Measurements from ENCODE around the gene NKG7. TPM values are rescaled to one million over a fixed set of nuclear protein-coding genes. Genes with fewer than 3 reads are reported as not detected.

The NKG7 gene
- total and polyA plus RNA-seq, 4 donors: 0.38 to 6.7 (median 2.0) TPM

- no peak overlapping the region for H3K4me3 ChIP-seq (ENCODE audit: low read length in 2 of 2)
- no peak overlapping the region for H3K27ac ChIP-seq (ENCODE audit: low read depth in 1 of 2, low read length in 2 of 2)
- no peaks in the 10 kb centered on the region for H3K9me3 ChIP-seq (ENCODE audit: control insufficient read depth, low read length)
- ATAC-seq (ENCODE audit: low FRiP score) (no peak), DNase-seq (no peak)
- no peaks in the 10 kb centered on the region for H3K36me3 ChIP-seq (ENCODE audit: control insufficient read depth in 1 of 2, insufficient read depth in 2 of 2, low read length in 1 of 2)
- H3K27me3 ChIP-seq (ENCODE audit: control insufficient read depth in 1 of 2, insufficient read depth in 2 of 2, low read length in 1 of 2): no peaks in the 10 kb centered on the region
- no peaks in the 10 kb centered on the region for H3K4me1 ChIP-seq (ENCODE audit: control insufficient read depth in 1 of 2, insufficient read depth in 2 of 2, low read length in 2 of 2)
- intact Hi-C loops (cut with DNase I): loop anchor here in 1 of 2 donors (10.0 kb wide), 1 partner anchor 199 kb away; no protein-coding TSS in a partner anchor
- 92 to 100% methylated on average over 2 of the region's 2 CpGs for WGBS, 2 donors
Observed at GRCh38 chr19:51396175-51396574, 23.7 kb upstream of the NKG7 start.

DNA sequence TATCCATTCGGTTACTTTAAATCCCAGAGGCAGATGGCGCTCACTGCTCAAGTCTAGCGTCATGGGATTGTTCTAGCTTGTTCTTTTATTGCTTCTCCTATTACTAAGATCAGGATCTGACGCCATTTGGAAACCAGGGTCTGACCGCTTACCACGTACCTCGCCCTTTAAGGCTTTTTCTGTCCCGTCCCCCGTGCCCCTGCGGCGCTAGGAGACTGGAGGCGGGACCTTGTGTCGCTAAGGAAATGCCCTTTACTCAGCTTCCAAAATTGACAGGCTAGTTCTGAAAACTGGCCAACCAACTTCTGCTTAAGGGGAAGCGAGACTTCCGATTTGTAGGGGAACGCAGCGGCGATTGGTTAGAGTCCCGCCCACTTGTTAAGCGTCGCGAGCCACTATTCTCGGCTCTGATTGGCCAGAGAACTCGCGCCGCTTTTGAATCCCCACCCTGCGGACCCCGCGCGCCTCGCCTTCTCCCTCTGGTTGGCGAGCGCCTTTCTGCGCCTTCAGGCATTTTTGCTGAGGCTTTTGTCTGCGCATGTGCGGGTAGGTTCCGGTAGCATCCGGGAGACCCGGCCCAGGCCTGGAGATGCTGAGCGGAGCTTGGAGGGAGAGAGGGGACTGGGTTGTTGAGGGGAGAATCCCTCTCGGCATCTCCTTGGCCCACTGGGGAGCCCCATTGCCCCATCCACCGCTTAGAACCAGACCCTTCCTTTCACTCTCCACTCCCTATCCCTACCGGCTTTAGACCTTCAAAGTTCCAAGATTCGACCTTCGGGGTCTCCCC, 21.8 kb upstream of the NKG7 start:
- H3K36me3 ChIP-seq (ENCODE audit: control insufficient read depth in 1 of 2, insufficient read depth in 2 of 2, low read length in 1 of 2): no peaks in the 10 kb centered on the region
- H3K27me3 ChIP-seq (ENCODE audit: control insufficient read depth in 1 of 2, insufficient read depth in 2 of 2, low read length in 1 of 2): no peaks in the 10 kb centered on the region
- no peaks in the 10 kb centered on the region for H3K4me1 ChIP-seq (ENCODE audit: control insufficient read depth in 1 of 2, insufficient read depth in 2 of 2, low read length in 2 of 2)
- 1 to 2% methylated on average over 45 of the region's 45 CpGs for WGBS, 2 donors
- H3K9me3 ChIP-seq (ENCODE audit: control insufficient read depth, low read length): no peaks in the 10 kb centered on the region
- intact Hi-C loops (cut with DNase I): loop anchor here (1.0 to 10.0 kb wide), 3 partner anchors 27 to 201 kb away; no protein-coding TSS in a partner anchor
- H3K27ac ChIP-seq (ENCODE audit: low read depth in 1 of 2, low read length in 2 of 2): peak overlapping the region in 1 of 2 donors; percentile 7
- DNase-seq: peak; percentile 95 to 96
- peak; percentile 96 for ATAC-seq (ENCODE audit: low FRiP score)
- H3K4me3 ChIP-seq (ENCODE audit: low read length in 2 of 2): peak overlapping the region; percentile 13 to 30

DNA sequence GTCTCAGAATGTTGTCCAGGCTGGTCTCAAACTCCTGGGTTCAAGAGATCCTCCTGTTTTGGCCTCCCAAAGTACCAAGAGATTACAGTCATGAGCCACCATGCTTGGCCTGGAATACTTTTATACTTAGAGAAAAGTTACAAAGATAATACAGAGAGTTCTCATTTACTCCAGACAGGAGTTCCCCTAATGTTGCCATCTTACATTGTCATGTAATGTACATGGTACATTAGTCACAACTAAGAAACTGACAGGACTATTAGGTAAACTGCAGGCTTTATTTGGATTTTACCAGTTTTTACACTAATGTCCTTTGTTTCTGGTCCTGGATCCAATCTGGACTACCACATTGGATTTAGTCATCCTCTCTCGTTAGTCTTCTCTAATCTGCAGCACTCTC, 20.2 kb upstream of the NKG7 start:
- intact Hi-C loops (cut with DNase I): loop anchor here (5.0 to 10.0 kb wide), 2 partner anchors 55 to 202 kb away; no protein-coding TSS in a partner anchor
- WGBS, 2 donors: 74 to 90% methylated on average over 1 of the region's 1 CpG
- H3K36me3 ChIP-seq (ENCODE audit: control insufficient read depth in 1 of 2, insufficient read depth in 2 of 2, low read length in 1 of 2): no peaks in the 10 kb centered on the region

DNA sequence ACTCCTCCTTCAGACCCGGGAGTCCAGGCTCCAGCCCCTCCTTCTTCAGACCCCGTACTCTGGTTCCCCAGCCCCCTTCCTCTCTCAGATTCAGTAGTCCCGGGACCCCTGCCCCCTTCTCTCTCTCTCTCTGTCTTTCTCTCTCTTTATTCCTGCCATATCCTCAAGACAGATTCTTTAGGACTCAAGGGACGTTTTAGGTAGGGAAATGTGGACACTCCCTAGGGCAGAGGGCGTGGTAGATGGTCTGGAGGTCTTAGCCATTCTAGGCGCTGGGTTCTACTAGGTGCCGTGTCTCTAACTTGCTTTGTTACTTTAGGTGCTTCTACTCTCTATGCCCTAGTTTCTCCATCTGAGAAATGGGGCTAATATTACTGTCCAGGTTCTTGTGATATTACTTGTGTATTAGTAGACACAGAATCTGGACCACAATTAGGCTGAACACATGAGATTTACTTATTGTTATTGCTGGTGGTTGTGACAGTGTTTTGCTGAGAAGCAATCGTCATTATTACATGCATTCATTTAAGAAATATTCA, 18.7 kb upstream of the NKG7 start:
- intact Hi-C loops (cut with DNase I): loop anchor here (5.0 to 10.0 kb wide), 2 partner anchors 54 to 204 kb away; no protein-coding TSS in a partner anchor
- H3K4me1 ChIP-seq (ENCODE audit: control insufficient read depth in 1 of 2, insufficient read depth in 2 of 2, low read length in 2 of 2): no peaks in the 10 kb centered on the region
- no peaks in the 10 kb centered on the region for H3K27me3 ChIP-seq (ENCODE audit: control insufficient read depth in 1 of 2, insufficient read depth in 2 of 2, low read length in 1 of 2)
- 61 to 62% methylated on average over 8 of the region's 8 CpGs for WGBS, 2 donors
- no peak for ATAC-seq (ENCODE audit: low FRiP score)
- H3K27ac ChIP-seq (ENCODE audit: low read depth in 1 of 2, low read length in 2 of 2): no peak overlapping the region
- no peaks in the 10 kb centered on the region for H3K9me3 ChIP-seq (ENCODE audit: control insufficient read depth, low read length)
- no peaks in the 10 kb centered on the region for H3K36me3 ChIP-seq (ENCODE audit: control insufficient read depth in 1 of 2, insufficient read depth in 2 of 2, low read length in 1 of 2)
- DNase-seq: no peak
- H3K4me3 ChIP-seq (ENCODE audit: low read length in 2 of 2): no peak overlapping the region

More for the DNA sequence above, 20.2 kb upstream of the NKG7 start:
- Histone ChIP-seq H3K4me1 (ENCODE audit: control insufficient read depth in 1 of 2, insufficient read depth in 2 of 2, low read length in 2 of 2) (no peaks in the 10 kb centered on the region), H3K27ac (ENCODE audit: low read depth in 1 of 2, low read length in 2 of 2) (no peak overlapping the region), H3K9me3 (ENCODE audit: control insufficient read depth, low read length) (no peaks in the 10 kb centered on the region), H3K27me3 (ENCODE audit: control insufficient read depth in 1 of 2, insufficient read depth in 2 of 2, low read length in 1 of 2) (no peaks in the 10 kb centered on the region), H3K4me3 (ENCODE audit: low read length in 2 of 2) (no peak overlapping the region)
- no peak for ATAC-seq (ENCODE audit: low FRiP score)
- no peak for DNase-seq

DNA sequence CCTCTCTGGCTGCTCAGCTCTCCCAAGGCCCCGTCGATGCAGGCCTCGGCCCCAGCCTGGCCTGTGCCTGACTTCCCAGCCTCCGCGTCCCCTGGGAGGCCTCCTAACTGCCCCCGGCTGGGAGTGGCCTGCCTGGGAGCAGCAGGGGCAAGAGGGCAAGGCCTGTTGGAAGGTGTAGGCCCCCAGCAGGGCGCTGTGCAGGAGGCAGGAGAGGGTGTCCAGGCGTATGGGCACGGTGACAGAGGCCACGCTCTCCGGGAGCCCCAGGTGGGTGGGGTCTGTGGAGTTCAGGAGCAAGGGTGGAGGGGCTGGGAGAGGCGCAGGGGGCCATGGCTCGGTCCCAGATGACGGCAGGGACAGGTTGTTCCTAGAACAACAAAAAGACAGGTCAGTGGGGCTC, 16.7 kb upstream of the NKG7 start:
- no peaks in the 10 kb centered on the region for H3K4me1 ChIP-seq (ENCODE audit: control insufficient read depth in 1 of 2, insufficient read depth in 2 of 2, low read length in 2 of 2)
- intact Hi-C loops (cut with DNase I): no loop called here
- ATAC-seq (ENCODE audit: low FRiP score) (no peak), DNase-seq (no peak)
- no peaks in the 10 kb centered on the region for H3K9me3 ChIP-seq (ENCODE audit: control insufficient read depth, low read length)
- 66 to 77% methylated on average over 11 to 14 of the region's 14 CpGs for WGBS, 2 donors
- no peak overlapping the region for H3K4me3 ChIP-seq (ENCODE audit: low read length in 2 of 2)
- no peaks in the 10 kb centered on the region for H3K27me3 ChIP-seq (ENCODE audit: control insufficient read depth in 1 of 2, insufficient read depth in 2 of 2, low read length in 1 of 2)
- H3K36me3 ChIP-seq (ENCODE audit: control insufficient read depth in 1 of 2, insufficient read depth in 2 of 2, low read length in 1 of 2): no peaks in the 10 kb centered on the region
- no peak overlapping the region for H3K27ac ChIP-seq (ENCODE audit: low read depth in 1 of 2, low read length in 2 of 2)

DNA sequence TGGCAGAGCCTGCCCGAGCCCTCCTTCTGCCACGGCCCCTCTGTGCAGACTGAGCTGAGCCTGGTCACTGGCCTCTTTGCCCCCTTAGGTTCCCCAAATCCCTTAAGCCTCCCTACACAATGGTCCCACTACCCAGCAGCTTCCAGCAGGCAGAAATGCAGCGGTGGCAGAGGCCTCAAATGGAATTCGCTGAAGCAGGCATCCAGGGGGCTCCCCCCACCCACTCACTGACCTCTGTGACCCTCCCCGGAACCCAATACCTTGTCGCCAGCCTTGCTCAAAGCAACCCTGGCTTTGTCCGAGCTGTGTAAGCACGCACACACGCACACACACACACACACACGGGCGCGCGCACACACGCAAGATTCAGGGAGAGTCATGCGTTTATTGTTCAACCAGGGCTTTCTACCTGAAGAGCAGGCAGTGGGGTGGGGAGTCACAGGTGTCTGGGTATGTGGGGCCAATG, 15.5 kb upstream of the NKG7 start, which contains the start of gene LIM2:
Gene LIM2, minus strand, starts transcription at position 51 of the 466 bp plus-strand sequence. CDS start 531 bp downstream, outside the sequence.
- no peak for ATAC-seq (ENCODE audit: low FRiP score)
- Histone ChIP-seq H3K27me3 (ENCODE audit: control insufficient read depth in 1 of 2, insufficient read depth in 2 of 2, low read length in 1 of 2) (no peaks in the 10 kb centered on the region), H3K4me3 (ENCODE audit: low read length in 2 of 2) (no peak within 1 kb of the TSS), H3K9me3 (ENCODE audit: control insufficient read depth, low read length) (no peaks in the 10 kb centered on the region), H3K36me3 (ENCODE audit: control insufficient read depth in 1 of 2, insufficient read depth in 2 of 2, low read length in 1 of 2) (no peaks in the 10 kb centered on the region), H3K4me1 (ENCODE audit: control insufficient read depth in 1 of 2, insufficient read depth in 2 of 2, low read length in 2 of 2) (no peaks in the 10 kb centered on the region), H3K27ac (ENCODE audit: low read depth in 1 of 2, low read length in 2 of 2) (no peak within 1 kb of the TSS)
- 75 to 81% methylated on average over 15 of the region's 15 CpGs for WGBS, 2 donors
- no peak for DNase-seq
- intact Hi-C loops (cut with DNase I): no loop called here

- ATAC-seq (ENCODE audit: low FRiP score) (no peak), DNase-seq (no peak)
- intact Hi-C loops (cut with DNase I): no loop called here
- H3K9me3 ChIP-seq (ENCODE audit: control insufficient read depth, low read length): no peaks in the 10 kb centered on the region
- no peaks in the 10 kb centered on the region for H3K36me3 ChIP-seq (ENCODE audit: control insufficient read depth in 1 of 2, insufficient read depth in 2 of 2, low read length in 1 of 2)
- H3K4me3 ChIP-seq (ENCODE audit: low read length in 2 of 2): no peak overlapping the region
- H3K27ac ChIP-seq (ENCODE audit: low read depth in 1 of 2, low read length in 2 of 2): no peak overlapping the region
- 88 to 89% methylated on average over 14 of the region's 14 CpGs for WGBS, 2 donors
- H3K4me1 ChIP-seq (ENCODE audit: control insufficient read depth in 1 of 2, insufficient read depth in 2 of 2, low read length in 2 of 2): no peaks in the 10 kb centered on the region
- no peaks in the 10 kb centered on the region for H3K27me3 ChIP-seq (ENCODE audit: control insufficient read depth in 1 of 2, insufficient read depth in 2 of 2, low read length in 1 of 2)
Observed at GRCh38 chr19:51386882-51387520, 14.5 kb upstream of the NKG7 start.

- no peaks in the 10 kb centered on the region for H3K36me3 ChIP-seq (ENCODE audit: control insufficient read depth in 1 of 2, insufficient read depth in 2 of 2, low read length in 1 of 2)
- intact Hi-C loops (cut with DNase I): no loop called here
Observed at GRCh38 chr19:51382004-51382403, 9.6 kb upstream of the NKG7 start.

More at GRCh38 chr19:51382004-51382403, 9.6 kb upstream of the NKG7 start:
- no peak overlapping the region for H3K27ac ChIP-seq (ENCODE audit: low read depth in 1 of 2, low read length in 2 of 2)
- 92 to 94% methylated on average over 4 of the region's 4 CpGs for WGBS, 2 donors
- H3K27me3 ChIP-seq (ENCODE audit: control insufficient read depth in 1 of 2, insufficient read depth in 2 of 2, low read length in 1 of 2): no peaks in the 10 kb centered on the region
- no peaks in the 10 kb centered on the region for H3K4me1 ChIP-seq (ENCODE audit: control insufficient read depth in 1 of 2, insufficient read depth in 2 of 2, low read length in 2 of 2)
- no peak for ATAC-seq (ENCODE audit: low FRiP score)
- H3K4me3 ChIP-seq (ENCODE audit: low read length in 2 of 2): no peak overlapping the region
- DNase-seq: no peak
- peaks cover 2% of the 10 kb centered on the region for H3K9me3 ChIP-seq (ENCODE audit: control insufficient read depth, low read length)

Measured in aorta (tissue), 5 donors.